ENCODE measurements around the gene ERAL1. TPM values are rescaled to one million over a fixed set of nuclear protein-coding genes. Genes with fewer than 3 reads are reported as not detected.
"Not testable (repeated sequence)": the region's sequence is repeated elsewhere in the genome, so short reads cannot be mapped to it uniquely, and the experiment has no call there.

ERAL1 gene
- total RNA-seq, 2 experiments from 2014 or later = 30.8 to 58.0 TPM

GRCh38 chr17:28901866-28902818 lies 47.3 kb downstream of the ERAL1 start:
- BruUV-seq (replicated peaks) = no TSS peak
- Histone ChIP-seq H3K79me2 (ENCODE audit: insufficient read depth, low read depth, low read length) (peaks cover 16% of the 10 kb centered on the region; the same call in 1 of the 2 replicates), H3K4me3 (ENCODE audit: low read depth, low read length, poor library complexity, severe bottlenecking) (peak overlapping the region; percentile 77), H3K9me2 (ENCODE audit: insufficient read depth, low read length) (no peaks in the 10 kb centered on the region), H3K4me1 (ENCODE audit: insufficient read depth, low read length, poor library complexity, severe bottlenecking) (peaks cover 32% of the 10 kb centered on the region), H4K20me1 (ENCODE audit: insufficient read depth, low read length) (no peaks in the 10 kb centered on the region), H2AFZ (ENCODE audit: low read length) (peak overlapping the region; percentile 33), H3K27ac (ENCODE audit: low read depth, low read length, poor library complexity, severe bottlenecking) (peak overlapping the region; percentile 80), H3K9me3 (ENCODE audit: low read length) (no peaks in the 10 kb centered on the region), H3K36me3 (ENCODE audit: insufficient read depth, low read length) (peaks cover 41% of the 10 kb centered on the region), H3K4me2 (ENCODE audit: low read length) (peak overlapping the region; percentile 90)
- ChIA-PET CTCF (ENCODE audit: unreplicated experiment) (interaction anchor here (0.5 to 1.6 kb wide), 4 partner anchors 9 to 174 kb away, joined by 3 to 10 read pairs (median 4); partner anchors contain the start of gene NEK8), POLR2A (interaction anchor here (1.0 kb wide), 1 partner anchor 49 kb away, joined by 3 read pairs; the partner anchor contains the start of gene PHF12)
- TF ChIP-seq EZH2phosphoT487 (IDR thresholded peaks at IDR 0.05; ENCODE audit: borderline replicate concordance, low read depth, low read length) = no peak
- TF ChIP-seq CTCF (conservative IDR thresholded peaks at IDR 0.05; ENCODE audit: low read length) = no peak
- peak; percentile 75 for DNase-seq (ENCODE audit: low spot score)
- intact Hi-C loops (cut with micrococcal nuclease; ENCODE audit: unreplicated experiment) = loop anchor here (2.0 kb wide), 3 partner anchors 47 to 139 kb away; partner anchors contain the start of genes ERAL1 and PHF12

- H3K4me3 ChIP-seq (ENCODE audit: low read depth, low read length, poor library complexity, severe bottlenecking) = peak within 1 kb of the TSS; percentile 77
- TF ChIP-seq EZH2phosphoT487 (IDR thresholded peaks at IDR 0.05; ENCODE audit: borderline replicate concordance, low read depth, low read length) (no peak), CTCF (conservative IDR thresholded peaks at IDR 0.05; ENCODE audit: low read length) (peak; percentile 97)
- no peaks in the 10 kb centered on the region for H3K9me3 ChIP-seq (ENCODE audit: low read length)
- intact Hi-C loops (cut with micrococcal nuclease; ENCODE audit: unreplicated experiment) = loop anchor here (1.0 to 2.0 kb wide), 4 partner anchors 48 to 175 kb away; partner anchors contain the start of genes ERAL1, NEK8 and PHF12
- H3K36me3 ChIP-seq (ENCODE audit: insufficient read depth, low read length) = peaks cover 50% of the 10 kb centered on the region
- H3K4me2 ChIP-seq (ENCODE audit: low read length) = peak within 1 kb of the TSS; percentile 90
- ChIA-PET POLR2A (no interaction called here), CTCF (ENCODE audit: unreplicated experiment) (interaction anchor here (0.5 kb wide), 1 partner anchor 26 kb away, joined by 4 read pairs; no protein-coding TSS in a partner anchor)
- H3K27ac ChIP-seq (ENCODE audit: low read depth, low read length, poor library complexity, severe bottlenecking) = peak within 1 kb of the TSS; percentile 80
- peak within 1 kb of the TSS; percentile 33 for H2AFZ ChIP-seq (ENCODE audit: low read length)
- H4K20me1 ChIP-seq (ENCODE audit: insufficient read depth, low read length) = no peaks in the 10 kb centered on the region
- no peaks in the 10 kb centered on the region for H3K9me2 ChIP-seq (ENCODE audit: insufficient read depth, low read length)
- DNase-seq (ENCODE audit: low spot score) = peak; percentile 97
- peaks cover 28% of the 10 kb centered on the region for H3K4me1 ChIP-seq (ENCODE audit: insufficient read depth, low read length, poor library complexity, severe bottlenecking)
- no TSS peak for BruUV-seq (replicated peaks)
- peaks cover 16% of the 10 kb centered on the region; the same call in 1 of the 2 replicates for H3K79me2 ChIP-seq (ENCODE audit: insufficient read depth, low read depth, low read length)
Observed at GRCh38 chr17:28902819-28903545, 48.2 kb downstream of the ERAL1 start, which contains the start of gene DHRS13. TSS of gene DHRS13 (minus strand) at chr17:28903079. CDS start at chr17:28902944, 135 bp downstream.

- H3K4me3 ChIP-seq (ENCODE audit: low read depth, low read length, poor library complexity, severe bottlenecking) = peak overlapping the region; percentile 42
- not testable (repeated sequence) for H2AFZ ChIP-seq (ENCODE audit: low read length); H4K20me1 ChIP-seq (ENCODE audit: insufficient read depth, low read length)
Observed at GRCh38 chr17:28903546-28903841, 48.7 kb downstream of the ERAL1 start.

More at GRCh38 chr17:28903546-28903841, 48.7 kb downstream of the ERAL1 start:
- Histone ChIP-seq H3K4me1 (ENCODE audit: insufficient read depth, low read length, poor library complexity, severe bottlenecking) (peaks cover 22% of the 10 kb centered on the region), H3K36me3 (ENCODE audit: insufficient read depth, low read length) (peaks cover 50% of the 10 kb centered on the region), H3K4me2 (ENCODE audit: low read length) (peak overlapping the region; percentile 56; the same call in 1 of the 2 replicates), H3K79me2 (ENCODE audit: insufficient read depth, low read depth, low read length) (peaks cover 16% of the 10 kb centered on the region; the same call in 1 of the 2 replicates)
- H3K9me3 ChIP-seq (ENCODE audit: low read length); CTCF ChIA-PET (ENCODE audit: unreplicated experiment); BruUV-seq (replicated peaks); H3K9me2 ChIP-seq (ENCODE audit: insufficient read depth, low read length); POLR2A ChIA-PET; DNase-seq (ENCODE audit: low spot score); H3K27ac ChIP-seq (ENCODE audit: low read depth, low read length, poor library complexity, severe bottlenecking): not testable (repeated sequence)
- intact Hi-C loops (cut with micrococcal nuclease; ENCODE audit: unreplicated experiment) = loop anchor here (1.0 to 2.0 kb wide), 4 partner anchors 47 to 175 kb away; partner anchors contain the start of genes ERAL1, NEK8 and PHF12

Measured in OCI-LY7 (cell line).